ENCODE data around the gene NMNAT2. TPM values are rescaled to one million over a fixed set of nuclear protein-coding genes. Genes with fewer than 3 reads are reported as not detected.

The NMNAT2 gene
- total and polyA plus RNA-seq, 2 donors from 2014 or later, result 0.17 to 2.0 TPM

DNA sequence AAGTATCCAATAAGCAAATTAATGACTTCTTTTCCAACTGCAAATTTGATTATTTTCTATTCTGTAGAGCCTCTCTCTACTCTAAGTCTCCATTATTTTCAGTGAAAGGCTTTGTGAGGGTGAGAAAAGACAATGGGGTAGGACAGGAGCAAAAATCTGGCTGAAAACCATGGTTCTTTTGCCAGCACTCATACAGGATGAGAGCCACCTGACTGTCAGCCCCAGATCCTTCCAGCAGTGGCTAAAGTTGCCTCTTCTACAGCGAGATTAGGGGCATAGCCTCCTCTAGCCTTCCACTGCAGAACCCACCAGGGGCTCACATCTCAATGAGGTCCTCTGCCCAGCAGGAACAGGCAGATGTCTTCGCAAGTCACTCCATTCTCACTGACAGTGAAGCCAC is 23.7 kb downstream of the NMNAT2 start:
- Histone ChIP-seq H3K4me3 (ENCODE audit: low read length in 3 of 3) (no peak overlapping the region), H3K9me3 (ENCODE audit: control insufficient read depth in 2 of 3, insufficient read depth in 1 of 3, low read length in 3 of 3) (no peaks in the 10 kb centered on the region), H3K36me3 (ENCODE audit: control insufficient read depth in 2 of 3, insufficient read depth in 3 of 3, low read length in 3 of 3) (no peaks in the 10 kb centered on the region), H3K27ac (ENCODE audit: low read depth in 2 of 2, low read length in 2 of 2) (no peak overlapping the region), H3K27me3 (ENCODE audit: control insufficient read depth, insufficient read depth, low read length) (no peaks in the 10 kb centered on the region), H3K4me1 (ENCODE audit: control insufficient read depth in 2 of 3, insufficient read depth in 2 of 3, low read depth in 1 of 3, low read length in 3 of 3) (no peaks in the 10 kb centered on the region), H3K9ac (ENCODE audit: low read length in 3 of 3) (no peak overlapping the region)
- no peak for DNase-seq
- TF ChIP-seq, protein P1, sequence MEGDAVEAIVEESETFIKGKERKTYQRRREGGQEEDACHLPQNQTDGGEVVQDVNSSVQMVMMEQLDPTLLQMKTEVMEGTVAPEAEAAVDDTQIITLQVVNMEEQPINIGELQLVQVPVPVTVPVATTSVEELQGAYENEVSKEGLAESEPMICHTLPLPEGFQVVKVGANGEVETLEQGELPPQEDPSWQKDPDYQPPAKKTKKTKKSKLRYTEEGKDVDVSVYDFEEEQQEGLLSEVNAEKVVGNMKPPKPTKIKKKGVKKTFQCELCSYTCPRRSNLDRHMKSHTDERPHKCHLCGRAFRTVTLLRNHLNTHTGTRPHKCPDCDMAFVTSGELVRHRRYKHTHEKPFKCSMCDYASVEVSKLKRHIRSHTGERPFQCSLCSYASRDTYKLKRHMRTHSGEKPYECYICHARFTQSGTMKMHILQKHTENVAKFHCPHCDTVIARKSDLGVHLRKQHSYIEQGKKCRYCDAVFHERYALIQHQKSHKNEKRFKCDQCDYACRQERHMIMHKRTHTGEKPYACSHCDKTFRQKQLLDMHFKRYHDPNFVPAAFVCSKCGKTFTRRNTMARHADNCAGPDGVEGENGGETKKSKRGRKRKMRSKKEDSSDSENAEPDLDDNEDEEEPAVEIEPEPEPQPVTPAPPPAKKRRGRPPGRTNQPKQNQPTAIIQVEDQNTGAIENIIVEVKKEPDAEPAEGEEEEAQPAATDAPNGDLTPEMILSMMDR (IDR thresholded peaks at IDR 0.05; ENCODE audit: borderline replicate concordance, extremely low read depth, insufficient read depth), result no peak
- FAIRE-seq, result no peak
- intact Hi-C loops (cut with DNase I), result no loop called here

DNA sequence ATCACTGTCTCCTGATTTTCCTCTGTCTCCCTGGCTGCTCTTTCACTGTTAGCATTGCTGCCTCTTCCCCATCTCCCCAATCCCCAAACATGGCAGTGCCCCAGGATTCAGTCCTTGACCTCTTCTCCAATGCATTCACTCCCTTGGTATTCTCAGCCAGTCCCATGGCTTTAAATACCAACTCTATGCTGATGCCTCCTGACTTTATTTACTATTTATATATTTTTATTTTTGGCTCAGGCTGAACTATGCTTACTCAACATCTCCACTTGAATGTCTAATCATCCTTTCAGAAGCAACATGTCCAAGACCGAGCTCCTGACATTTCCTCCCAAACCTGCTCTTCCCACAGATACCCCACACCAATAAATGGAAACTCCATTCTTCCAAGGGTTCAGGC is 26.3 kb downstream of the NMNAT2 start:
- Histone ChIP-seq H3K4me3 (ENCODE audit: low read length in 3 of 3) (no peak overlapping the region), H3K9ac (ENCODE audit: low read length in 3 of 3) (no peak overlapping the region), H3K27me3 (ENCODE audit: control insufficient read depth, insufficient read depth, low read length) (no peaks in the 10 kb centered on the region), H3K9me3 (ENCODE audit: control insufficient read depth in 2 of 3, insufficient read depth in 1 of 3, low read length in 3 of 3) (no peaks in the 10 kb centered on the region), H3K27ac (ENCODE audit: low read depth in 2 of 2, low read length in 2 of 2) (no peak overlapping the region), H3K4me1 (ENCODE audit: control insufficient read depth in 2 of 3, insufficient read depth in 2 of 3, low read depth in 1 of 3, low read length in 3 of 3) (no peaks in the 10 kb centered on the region), H3K36me3 (ENCODE audit: control insufficient read depth in 2 of 3, insufficient read depth in 3 of 3, low read length in 3 of 3) (no peaks in the 10 kb centered on the region)
- intact Hi-C loops (cut with DNase I), result no loop called here
- no peak for DNase-seq
- FAIRE-seq, result no peak
- TF ChIP-seq, protein P1 (IDR thresholded peaks at IDR 0.05; ENCODE audit: borderline replicate concordance, extremely low read depth, insufficient read depth), result no peak

GRCh38 chr1:183390561-183390960 is 27.6 kb downstream of the NMNAT2 start:
- no peaks in the 10 kb centered on the region for H3K36me3 ChIP-seq (ENCODE audit: control insufficient read depth in 2 of 3, insufficient read depth in 3 of 3, low read length in 3 of 3)
- intact Hi-C loops (cut with DNase I), result no loop called here

More at GRCh38 chr1:183390561-183390960, 27.6 kb downstream of the NMNAT2 start:
- Histone ChIP-seq H3K27me3 (ENCODE audit: control insufficient read depth, insufficient read depth, low read length) (no peaks in the 10 kb centered on the region), H3K27ac (ENCODE audit: low read depth in 2 of 2, low read length in 2 of 2) (no peak overlapping the region), H3K4me1 (ENCODE audit: control insufficient read depth in 2 of 3, insufficient read depth in 2 of 3, low read depth in 1 of 3, low read length in 3 of 3) (no peaks in the 10 kb centered on the region), H3K9me3 (ENCODE audit: control insufficient read depth in 2 of 3, insufficient read depth in 1 of 3, low read length in 3 of 3) (no peaks in the 10 kb centered on the region), H3K9ac (ENCODE audit: low read length in 3 of 3) (no peak overlapping the region), H3K4me3 (ENCODE audit: low read length in 3 of 3) (no peak overlapping the region)
- DNase-seq, result no peak
- TF ChIP-seq, protein P1 (IDR thresholded peaks at IDR 0.05; ENCODE audit: borderline replicate concordance, extremely low read depth, insufficient read depth), result no peak
- no peak for FAIRE-seq
